ENCODE results near the gene DNAJC18.

Gene DNAJC18

DNA sequence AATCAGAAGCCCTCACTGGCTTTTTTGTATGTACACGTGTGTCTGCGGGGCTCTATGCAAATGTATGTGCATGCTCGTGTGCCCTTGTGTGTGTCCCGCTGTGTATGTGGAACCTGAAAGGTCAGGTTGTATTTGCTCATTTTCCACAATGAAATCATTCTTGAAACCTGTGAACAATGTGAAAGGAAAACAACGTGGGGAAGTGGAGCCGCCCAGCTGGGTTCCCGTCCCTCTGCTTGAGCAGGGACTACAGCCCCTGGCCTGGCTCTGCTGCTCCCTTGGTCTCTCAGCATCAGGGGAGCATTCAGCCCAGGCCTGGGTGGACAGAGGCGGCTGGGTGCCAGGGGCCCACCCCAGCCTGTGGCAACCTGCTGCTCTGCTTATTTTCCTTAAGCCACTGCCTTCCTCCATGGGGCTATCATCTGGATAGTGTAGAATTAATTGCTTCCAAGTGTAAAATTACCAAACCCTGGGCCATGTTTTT lies 20.2 kb upstream of the DNAJC18 start:
- H3K79me2 ChIP-seq (ENCODE audit: control insufficient read depth, insufficient read depth, low read length), result no peaks in the 10 kb centered on the region

DNA sequence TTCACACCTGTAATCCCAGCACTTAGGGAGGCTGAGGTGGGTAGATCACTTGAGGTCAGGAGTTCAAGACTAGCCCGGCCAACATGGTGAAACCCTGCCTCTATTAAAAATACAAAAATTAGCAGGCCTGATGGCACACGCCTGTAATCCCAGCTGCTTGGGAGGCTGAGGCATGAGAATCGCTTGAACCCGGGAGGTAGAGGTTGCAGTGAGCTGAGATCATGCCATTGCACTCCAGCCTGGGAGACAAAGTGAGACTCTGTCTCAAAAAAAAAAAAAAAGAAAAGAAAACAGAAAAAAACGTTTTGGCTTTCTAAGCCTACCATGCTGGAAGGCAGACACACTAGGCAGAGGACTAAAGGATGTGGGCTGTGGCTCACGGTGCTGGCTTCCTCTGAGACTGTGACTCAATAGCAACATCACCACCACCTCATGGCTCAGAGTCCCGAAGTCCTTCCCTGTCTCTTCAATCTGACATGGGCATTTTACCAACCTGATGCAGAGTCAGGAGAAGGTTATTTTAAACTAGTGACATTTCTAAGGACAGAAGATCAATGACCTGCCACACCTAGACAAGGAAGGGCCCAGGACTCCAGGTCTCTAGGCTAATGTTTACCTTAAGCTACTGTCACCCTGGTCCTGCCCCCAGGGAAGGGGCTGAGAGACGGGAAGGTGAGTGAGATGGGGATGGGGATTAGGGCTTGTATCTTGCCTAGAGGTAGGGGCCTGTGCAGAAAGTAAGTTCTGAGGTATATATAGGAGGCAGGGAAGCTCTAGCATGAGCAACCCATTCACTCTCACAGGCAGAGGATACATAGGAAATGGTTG lies 19.5 kb upstream of the DNAJC18 start:
- no peak for DNase-seq
- Histone ChIP-seq H3K36me3 (ENCODE audit: control insufficient read depth, insufficient read depth, low read length) (no peaks in the 10 kb centered on the region), H4K5ac (ENCODE audit: low read length) (no peak overlapping the region), H3K56ac (ENCODE audit: low read length) (no peak overlapping the region), H2AK5ac (ENCODE audit: low read length) (no peak overlapping the region), H2BK5ac (ENCODE audit: low read length) (no peak overlapping the region), H3K4me3 (ENCODE audit: low read length) (no peak overlapping the region), H3K4me2 (ENCODE audit: low read length) (no peak overlapping the region), H3K79me2 (ENCODE audit: control insufficient read depth, insufficient read depth, low read length) (no peaks in the 10 kb centered on the region), H3K23ac (ENCODE audit: low read length) (no peak overlapping the region), H3K79me1 (ENCODE audit: low read length) (no peaks in the 10 kb centered on the region), H3K27me3 (ENCODE audit: insufficient read depth, low read length, poor library complexity) (no peaks in the 10 kb centered on the region), H3K4me1 (ENCODE audit: control insufficient read depth, low read depth, low read length) (peaks cover 8% of the 10 kb centered on the region), H2BK15ac (replicated peaks; ENCODE audit: low read depth) (no peak overlapping the region), H2BK120ac (ENCODE audit: low read depth, low read length) (no peak overlapping the region), H3K9ac (ENCODE audit: low read length) (no peak overlapping the region), H3K4ac (ENCODE audit: low read depth, low read length) (no peak overlapping the region), H4K8ac (ENCODE audit: low read depth, low read length) (no peak overlapping the region), H3K18ac (ENCODE audit: low read length) (no peak overlapping the region), H3K27ac (ENCODE audit: low read depth, low read length) (no peak overlapping the region)
- no CpG with 5 or more reads among the region's 8 CpGs for WGBS (ENCODE audit: extremely low coverage, insufficient coverage, low lambda C conversion rate)

More for the DNA sequence above, 20.2 kb upstream of the DNAJC18 start:
- no peak overlapping the region for H3K27ac ChIP-seq (ENCODE audit: low read depth, low read length)
- no peak overlapping the region for H3K4me2 ChIP-seq (ENCODE audit: low read length)
- no peak for DNase-seq
- H2BK15ac ChIP-seq (replicated peaks; ENCODE audit: low read depth), result no peak overlapping the region
- no peak overlapping the region for H2BK120ac ChIP-seq (ENCODE audit: low read depth, low read length)
- no CpG with 5 or more reads among the region's 8 CpGs for WGBS (ENCODE audit: extremely low coverage, insufficient coverage, low lambda C conversion rate)
- H3K4me1 ChIP-seq (ENCODE audit: control insufficient read depth, low read depth, low read length), result peaks cover 8% of the 10 kb centered on the region
- no peaks in the 10 kb centered on the region for H3K36me3 ChIP-seq (ENCODE audit: control insufficient read depth, insufficient read depth, low read length)
- H3K56ac ChIP-seq (ENCODE audit: low read length), result no peak overlapping the region
- no peak overlapping the region for H3K9ac ChIP-seq (ENCODE audit: low read length)
- H4K5ac ChIP-seq (ENCODE audit: low read length), result no peak overlapping the region
- no peak overlapping the region for H3K23ac ChIP-seq (ENCODE audit: low read length)
- no peak overlapping the region for H3K18ac ChIP-seq (ENCODE audit: low read length)
- no peaks in the 10 kb centered on the region for H3K27me3 ChIP-seq (ENCODE audit: insufficient read depth, low read length, poor library complexity)
- H2AK5ac ChIP-seq (ENCODE audit: low read length), result no peak overlapping the region
- H3K4ac ChIP-seq (ENCODE audit: low read depth, low read length), result no peak overlapping the region
- no peak overlapping the region for H3K4me3 ChIP-seq (ENCODE audit: low read length)
- no peaks in the 10 kb centered on the region for H3K79me1 ChIP-seq (ENCODE audit: low read length)
- no peak overlapping the region for H4K8ac ChIP-seq (ENCODE audit: low read depth, low read length)
- no peak overlapping the region for H2BK5ac ChIP-seq (ENCODE audit: low read length)

DNA sequence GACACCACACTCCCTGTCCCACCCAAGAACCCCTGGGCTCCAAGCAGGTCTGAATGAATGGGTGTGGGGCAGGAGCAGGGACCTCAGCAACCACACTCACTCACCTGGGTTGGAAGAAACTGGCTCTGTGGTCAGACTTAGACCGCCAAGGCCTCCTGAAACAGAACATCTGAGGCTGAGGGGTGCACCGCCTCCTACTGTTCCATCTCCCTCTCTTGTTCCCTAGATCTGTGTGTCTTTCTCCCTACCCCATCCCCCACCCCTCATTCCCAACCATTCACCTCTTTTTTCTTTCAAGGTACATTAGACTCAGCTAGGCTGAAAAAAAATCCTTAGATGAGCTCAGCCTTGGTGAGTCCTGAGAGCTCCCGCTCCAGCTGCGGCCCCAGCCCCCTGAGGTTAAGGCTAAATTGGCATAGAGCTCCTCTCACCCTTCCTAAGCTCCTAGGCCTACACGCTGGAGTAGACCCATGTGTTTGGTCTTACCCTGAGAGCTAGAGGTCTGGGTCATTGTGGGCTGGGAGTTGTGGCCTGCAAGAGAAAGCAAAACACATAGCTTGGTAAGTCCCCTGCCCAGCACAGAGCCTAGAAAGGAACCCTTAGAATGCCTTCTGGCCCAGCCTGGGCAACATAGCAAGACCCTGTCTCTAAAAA lies 18.5 kb upstream of the DNAJC18 start:
- Histone ChIP-seq H3K36me3 (ENCODE audit: control insufficient read depth, insufficient read depth, low read length) (no peaks in the 10 kb centered on the region), H2BK5ac (ENCODE audit: low read length) (no peak overlapping the region), H3K79me2 (ENCODE audit: control insufficient read depth, insufficient read depth, low read length) (no peaks in the 10 kb centered on the region), H4K8ac (ENCODE audit: low read depth, low read length) (no peak overlapping the region), H2BK120ac (ENCODE audit: low read depth, low read length) (no peak overlapping the region), H3K4ac (ENCODE audit: low read depth, low read length) (no peak overlapping the region), H3K4me1 (ENCODE audit: control insufficient read depth, low read depth, low read length) (peaks cover 6% of the 10 kb centered on the region), H3K4me3 (ENCODE audit: low read length) (no peak overlapping the region), H4K5ac (ENCODE audit: low read length) (no peak overlapping the region), H3K4me2 (ENCODE audit: low read length) (no peak overlapping the region), H3K56ac (ENCODE audit: low read length) (no peak overlapping the region), H3K18ac (ENCODE audit: low read length) (no peak overlapping the region), H2AK5ac (ENCODE audit: low read length) (no peak overlapping the region), H3K9ac (ENCODE audit: low read length) (no peak overlapping the region), H3K27ac (ENCODE audit: low read depth, low read length) (no peak overlapping the region), H3K79me1 (ENCODE audit: low read length) (no peaks in the 10 kb centered on the region), H3K23ac (ENCODE audit: low read length) (no peak overlapping the region), H2BK15ac (replicated peaks; ENCODE audit: low read depth) (no peak overlapping the region), H3K27me3 (ENCODE audit: insufficient read depth, low read length, poor library complexity) (no peaks in the 10 kb centered on the region)
- no peak for DNase-seq
- WGBS (ENCODE audit: extremely low coverage, insufficient coverage, low lambda C conversion rate), result no CpG with 5 or more reads among the region's 5 CpGs

DNA sequence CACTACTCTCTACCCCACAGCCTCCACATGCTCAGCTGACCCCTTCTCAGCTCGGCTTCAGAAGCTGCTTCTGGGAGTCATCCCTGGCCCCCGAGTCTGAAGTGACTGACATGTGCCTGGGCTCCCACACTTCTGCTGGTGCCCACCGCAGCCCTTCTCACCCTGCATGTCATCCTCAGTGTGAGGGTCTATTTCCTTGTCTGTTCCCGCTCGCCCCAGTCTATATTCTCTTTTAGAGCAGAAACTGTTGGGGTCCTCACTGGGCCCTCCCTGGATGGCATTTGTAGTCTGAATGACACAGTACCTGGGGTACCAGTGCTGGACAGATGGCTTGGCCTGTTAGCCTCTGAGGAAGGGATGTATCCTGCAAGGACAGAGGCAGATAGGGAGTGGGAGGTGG lies 17.9 kb upstream of the DNAJC18 start:
- H3K79me2 ChIP-seq (ENCODE audit: control insufficient read depth, insufficient read depth, low read length), result no peaks in the 10 kb centered on the region
- no peak overlapping the region for H2BK5ac ChIP-seq (ENCODE audit: low read length)
- H3K27me3 ChIP-seq (ENCODE audit: insufficient read depth, low read length, poor library complexity), result no peaks in the 10 kb centered on the region
- DNase-seq, result no peak
- no peak overlapping the region for H3K4me3 ChIP-seq (ENCODE audit: low read length)
- no peak overlapping the region for H3K4ac ChIP-seq (ENCODE audit: low read depth, low read length)
- no peak overlapping the region for H2BK15ac ChIP-seq (replicated peaks; ENCODE audit: low read depth)
- no peak overlapping the region for H3K4me2 ChIP-seq (ENCODE audit: low read length)
- no peak overlapping the region for H4K5ac ChIP-seq (ENCODE audit: low read length)
- no peaks in the 10 kb centered on the region for H3K79me1 ChIP-seq (ENCODE audit: low read length)
- H4K8ac ChIP-seq (ENCODE audit: low read depth, low read length), result no peak overlapping the region
- H3K27ac ChIP-seq (ENCODE audit: low read depth, low read length), result no peak overlapping the region
- H3K9ac ChIP-seq (ENCODE audit: low read length), result no peak overlapping the region
- H2AK5ac ChIP-seq (ENCODE audit: low read length), result no peak overlapping the region
- no peaks in the 10 kb centered on the region for H3K36me3 ChIP-seq (ENCODE audit: control insufficient read depth, insufficient read depth, low read length)
- H3K23ac ChIP-seq (ENCODE audit: low read length), result no peak overlapping the region
- no peak overlapping the region for H2BK120ac ChIP-seq (ENCODE audit: low read depth, low read length)
- no CpG with 5 or more reads among the region's 5 CpGs for WGBS (ENCODE audit: extremely low coverage, insufficient coverage, low lambda C conversion rate)
- no peak overlapping the region for H3K56ac ChIP-seq (ENCODE audit: low read length)
- peaks cover 2% of the 10 kb centered on the region for H3K4me1 ChIP-seq (ENCODE audit: control insufficient read depth, low read depth, low read length)
- H3K18ac ChIP-seq (ENCODE audit: low read length), result no peak overlapping the region

DNA sequence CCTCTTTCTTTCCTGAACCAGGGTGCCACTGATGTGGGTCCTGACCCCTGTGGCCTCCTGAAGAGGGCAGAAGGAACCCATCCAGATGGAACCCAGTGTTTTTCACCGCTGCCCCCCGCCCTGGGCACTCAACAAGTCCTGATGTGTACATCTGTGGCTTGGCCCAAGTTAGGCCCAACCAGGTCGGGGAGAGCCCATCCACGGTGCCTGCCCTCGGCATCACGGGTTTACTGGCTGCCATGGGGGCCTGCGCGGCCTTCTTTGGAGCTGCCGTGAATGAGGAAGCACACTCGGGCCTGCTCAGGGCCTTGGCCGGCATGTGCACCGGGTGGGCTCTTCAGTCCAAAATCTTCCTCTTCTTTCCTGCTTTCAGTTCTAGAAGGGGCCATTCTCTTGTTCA lies 17.5 kb upstream of the DNAJC18 start:
- H3K79me2 ChIP-seq (ENCODE audit: control insufficient read depth, insufficient read depth, low read length), result no peaks in the 10 kb centered on the region
- no peak overlapping the region for H3K4me2 ChIP-seq (ENCODE audit: low read length)
- H3K27ac ChIP-seq (ENCODE audit: low read depth, low read length), result no peak overlapping the region
- H3K9ac ChIP-seq (ENCODE audit: low read length), result no peak overlapping the region
- H4K5ac ChIP-seq (ENCODE audit: low read length), result no peak overlapping the region
- no peak overlapping the region for H2AK5ac ChIP-seq (ENCODE audit: low read length)
- no peak overlapping the region for H2BK120ac ChIP-seq (ENCODE audit: low read depth, low read length)
- no peaks in the 10 kb centered on the region for H3K27me3 ChIP-seq (ENCODE audit: insufficient read depth, low read length, poor library complexity)
- no peak overlapping the region for H3K23ac ChIP-seq (ENCODE audit: low read length)
- no peak overlapping the region for H3K4ac ChIP-seq (ENCODE audit: low read depth, low read length)
- no CpG with 5 or more reads among the region's 12 CpGs for WGBS (ENCODE audit: extremely low coverage, insufficient coverage, low lambda C conversion rate)
- no peak for DNase-seq
- no peaks in the 10 kb centered on the region for H3K36me3 ChIP-seq (ENCODE audit: control insufficient read depth, insufficient read depth, low read length)
- H3K56ac ChIP-seq (ENCODE audit: low read length), result no peak overlapping the region
- no peak overlapping the region for H2BK5ac ChIP-seq (ENCODE audit: low read length)
- no peak overlapping the region for H3K18ac ChIP-seq (ENCODE audit: low read length)
- no peaks in the 10 kb centered on the region for H3K4me1 ChIP-seq (ENCODE audit: control insufficient read depth, low read depth, low read length)
- no peak overlapping the region for H2BK15ac ChIP-seq (replicated peaks; ENCODE audit: low read depth)
- H3K4me3 ChIP-seq (ENCODE audit: low read length), result no peak overlapping the region
- no peak overlapping the region for H4K8ac ChIP-seq (ENCODE audit: low read depth, low read length)
- no peaks in the 10 kb centered on the region for H3K79me1 ChIP-seq (ENCODE audit: low read length)
